Stimulated activated CD4-positive, alpha-beta T cell treated with anti-CD3 and anti-CD28 coated beads, TNF-alpha, amount 100 ng/mL, for 24 hours (primary cell): ENCODE results near the gene AGAP1.
"Not testable (repeated sequence)": the region's sequence is repeated elsewhere in the genome, so short reads cannot be mapped to it uniquely, and the experiment has no call there.

Experiments used
- DNase-seq, 3 experiments: peaks; one replicate each; pipeline ENCODE4 v3.0.0-alpha.2; 2020; ENCODE audit warnings: low read depth in 3 of 3

Gene AGAP1

GRCh38 chr2:235591921-235592320 lies 98.1 kb downstream of the AGAP1 start:
- no peak for DNase-seq

GRCh38 chr2:235592430-235592829 lies 98.6 kb downstream of the AGAP1 start:
- DNase-seq, result no peak

DNA sequence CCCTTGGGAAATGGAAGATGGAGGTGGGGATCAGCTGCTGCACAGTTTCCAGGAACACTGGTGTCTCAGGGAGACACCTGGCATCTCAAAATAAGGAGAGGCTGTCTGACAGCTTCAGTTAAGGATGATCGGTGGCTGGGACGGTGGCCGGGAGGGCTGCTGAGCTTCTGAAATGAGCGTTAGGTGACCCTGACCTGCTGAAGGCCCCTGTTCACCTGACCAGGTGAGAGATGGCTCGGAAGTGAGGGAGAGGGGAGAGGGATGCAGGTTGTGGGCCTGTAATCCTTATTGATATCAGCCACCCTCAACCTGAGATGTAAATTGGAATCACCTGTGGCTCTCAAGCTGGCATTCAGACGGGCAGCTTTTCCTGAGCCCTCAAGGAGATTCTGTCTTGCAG lies 99.0 kb downstream of the AGAP1 start:
- DNase-seq, result no peak

DNA sequence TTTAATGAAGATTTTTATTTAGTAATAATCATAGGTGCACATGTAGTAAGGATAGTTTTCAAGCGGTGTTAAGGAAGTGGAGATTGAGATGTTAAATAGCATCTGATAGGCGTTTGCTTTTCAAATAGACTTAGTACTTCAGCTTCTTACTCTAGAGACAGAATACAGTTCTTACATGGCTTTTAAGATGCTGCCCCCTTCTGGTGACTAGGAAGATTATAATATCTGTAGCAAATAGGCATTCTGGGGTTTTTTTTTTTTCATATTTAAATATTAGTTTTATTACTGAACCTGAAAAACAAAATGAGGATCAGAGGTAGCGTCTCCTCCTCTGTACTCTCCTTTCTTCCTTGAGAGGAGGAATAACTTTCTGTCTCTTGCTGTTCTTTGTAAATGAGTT lies 100.2 kb downstream of the AGAP1 start:
- DNase-seq, result no peak

- no peak for DNase-seq
Measured at GRCh38 chr2:235594964-235595363, 101.1 kb downstream of the AGAP1 start.

- DNase-seq, result peak in 1 of 3 experiments; percentile 47
Measured at GRCh38 chr2:235595422-235596010, 101.7 kb downstream of the AGAP1 start.

GRCh38 chr2:235596272-235596671 lies 102.4 kb downstream of the AGAP1 start:
- DNase-seq, result no peak

DNA sequence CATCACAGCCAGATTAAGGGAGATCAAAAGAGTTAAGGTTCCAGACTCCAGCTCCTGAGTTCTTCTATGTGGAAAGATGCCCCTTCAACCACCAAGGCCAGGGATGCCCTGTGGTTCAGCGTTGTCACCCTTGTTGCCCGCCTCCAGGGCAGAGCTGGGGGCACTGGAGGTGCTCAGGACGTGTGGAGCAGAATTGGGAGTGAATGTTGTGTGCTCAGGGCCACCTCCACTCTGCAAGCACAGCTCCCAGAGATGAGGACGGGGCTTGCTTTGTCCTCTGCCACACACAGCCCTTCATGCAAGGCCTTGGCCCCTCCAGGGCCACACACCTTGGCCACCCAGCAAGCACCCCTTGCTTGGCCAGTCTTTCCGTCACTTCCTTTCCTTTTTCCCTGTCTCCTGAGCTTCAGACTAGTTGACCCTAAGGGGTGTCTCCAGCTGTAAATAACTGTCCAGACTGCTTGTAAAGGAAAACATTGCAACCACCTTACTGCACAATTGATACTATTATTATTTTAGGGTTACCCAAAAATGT lies 103.3 kb downstream of the AGAP1 start:
- no peak for DNase-seq

GRCh38 chr2:235598026-235598425 lies 104.2 kb downstream of the AGAP1 start:
- no peak for DNase-seq

DNA sequence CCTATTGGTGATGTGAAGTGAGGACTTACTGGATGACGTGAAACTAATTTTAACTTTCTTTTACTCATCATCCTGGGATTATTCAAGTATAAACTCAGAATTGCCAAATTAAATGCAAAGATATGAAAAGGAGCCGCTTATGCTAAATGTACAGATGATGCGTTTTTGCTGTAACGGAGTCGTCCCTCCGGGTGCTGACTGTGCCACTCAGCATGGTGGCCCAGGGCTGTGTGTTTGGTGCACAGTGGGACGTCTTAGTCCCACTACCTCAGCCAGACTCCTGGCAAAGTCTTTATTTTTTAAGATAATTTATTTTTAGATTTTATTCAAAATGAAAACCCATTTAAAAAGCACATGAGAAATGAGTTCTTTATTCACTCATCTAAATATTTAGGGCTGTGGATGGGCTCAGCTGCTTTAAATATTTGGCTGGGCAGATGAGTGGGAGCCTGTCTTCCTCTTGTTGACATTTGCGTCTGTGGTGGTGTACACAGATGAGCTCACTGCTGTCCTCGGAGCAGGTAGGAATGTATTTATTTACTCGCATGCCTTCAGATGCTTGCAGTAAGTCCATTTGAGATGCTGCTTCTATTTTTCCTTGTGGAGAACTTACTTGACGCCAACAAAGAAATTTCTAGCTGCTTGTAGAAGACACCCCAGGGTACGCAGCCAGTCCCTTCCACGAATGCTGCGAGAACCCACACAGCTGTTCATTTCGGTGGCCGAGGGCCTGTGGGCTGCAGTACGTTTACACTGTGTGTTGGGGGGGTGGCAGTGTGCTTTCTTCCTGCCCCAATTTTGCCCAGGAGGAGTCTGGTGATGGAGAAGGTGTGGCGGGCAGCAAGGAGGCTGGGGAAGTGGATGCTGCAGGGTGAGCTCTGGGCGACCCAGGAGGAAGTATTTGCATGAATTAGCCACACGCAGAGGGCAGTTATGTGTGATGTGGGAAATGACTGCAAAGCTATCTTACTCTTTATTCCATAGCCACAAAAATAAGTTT lies 105.0 kb downstream of the AGAP1 start:
- DNase-seq, result no peak

GRCh38 chr2:235599596-235600338 lies 105.9 kb downstream of the AGAP1 start:
- no peak for DNase-seq

GRCh38 chr2:235600406-235600805 lies 106.6 kb downstream of the AGAP1 start:
- DNase-seq, result no peak

DNA sequence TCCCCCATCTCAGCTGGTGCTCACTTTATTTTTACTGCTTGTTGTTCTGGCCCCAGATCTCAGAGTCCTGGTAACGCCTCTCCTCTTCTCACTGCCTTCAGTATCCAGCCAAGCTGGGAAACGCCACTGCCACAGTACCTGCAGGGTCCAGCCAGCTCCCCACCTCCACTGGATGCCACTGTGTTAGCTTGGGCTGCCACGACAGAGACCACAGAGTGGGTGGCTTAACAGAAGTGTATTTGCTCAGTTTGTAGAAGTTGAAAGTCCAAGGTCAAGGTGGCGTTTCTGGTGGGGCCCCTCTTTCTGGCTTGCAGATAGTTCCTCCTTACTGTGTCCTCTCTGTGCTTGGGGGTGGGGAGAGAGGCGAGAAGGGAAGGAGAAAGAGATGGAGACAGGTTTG lies 107.1 kb downstream of the AGAP1 start:
- no peak for DNase-seq

GRCh38 chr2:235601960-235602704 lies 108.3 kb downstream of the AGAP1 start:
- DNase-seq, result no peak

DNA sequence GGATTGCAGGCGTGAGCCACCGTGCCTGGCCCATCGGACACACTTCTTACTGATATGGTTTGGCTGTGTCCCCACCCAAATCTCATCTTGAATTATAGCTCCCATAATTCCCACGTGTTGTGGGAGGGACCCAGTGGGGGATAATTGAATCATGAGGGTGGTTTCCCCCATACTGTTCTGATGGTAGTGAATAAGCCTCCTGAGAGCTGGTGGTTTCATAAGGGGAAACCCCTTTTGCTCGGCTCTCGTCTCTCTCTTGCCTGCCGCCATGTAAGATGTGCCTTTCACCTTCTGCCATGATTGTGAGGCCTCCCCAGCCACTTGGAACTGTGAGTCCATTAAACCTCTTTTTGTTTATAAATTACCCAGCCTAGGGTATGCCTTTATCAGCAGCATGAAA lies 109.1 kb downstream of the AGAP1 start:
- DNase-seq, result not testable (repeated sequence)

- DNase-seq, result no peak
Measured at GRCh38 chr2:235603659-235604058, 109.8 kb downstream of the AGAP1 start.

DNA sequence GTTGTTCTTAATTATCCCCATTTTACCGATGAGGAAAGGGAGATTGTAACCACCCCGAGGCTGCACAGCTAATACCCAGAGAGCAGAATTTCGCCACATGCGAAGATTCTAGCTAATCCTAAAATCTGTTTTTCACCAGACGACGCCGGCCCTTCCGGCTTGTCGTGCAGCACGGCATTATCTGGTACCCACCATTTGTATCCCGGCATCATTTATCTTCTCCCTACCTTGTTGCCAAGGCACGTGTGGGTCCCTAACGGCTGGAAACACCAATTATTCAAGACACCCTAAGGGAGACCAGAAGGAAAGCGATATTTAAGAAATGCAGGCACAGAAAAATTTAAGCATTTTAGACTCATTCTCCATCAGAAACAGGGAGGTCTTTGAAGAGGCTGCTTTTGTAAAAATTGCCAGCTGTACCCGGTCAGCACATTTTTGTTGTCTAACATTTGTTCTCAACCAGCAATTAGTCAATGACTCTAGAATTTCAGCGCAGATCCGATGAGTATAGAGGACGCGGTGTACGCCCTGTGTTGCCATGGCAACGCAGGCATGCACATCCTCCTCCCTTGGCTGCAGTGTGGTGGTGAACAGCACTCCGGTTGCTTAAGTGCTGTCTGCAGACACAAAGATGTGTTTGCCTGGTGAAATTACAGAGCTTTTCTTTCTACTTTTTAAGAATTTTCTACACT lies 111.6 kb downstream of the AGAP1 start:
- no peak for DNase-seq

- no peak for DNase-seq
Measured at GRCh38 chr2:235606004-235606715, 112.3 kb downstream of the AGAP1 start.

GRCh38 chr2:235607546-235608199 lies 113.8 kb downstream of the AGAP1 start:
- DNase-seq, result no peak
